ENCODE results near the gene LDLRAP1.

LDLRAP1 gene

GRCh38 chr1:25556132-25556670 is 12.8 kb downstream of the LDLRAP1 start:
- no peak for DNase-seq (ENCODE audit: low read depth)
- no peak overlapping the region for H3K4me3 ChIP-seq (replicated peaks; ENCODE audit: low read depth, low read length)
- TF ChIP-seq, protein P1, sequence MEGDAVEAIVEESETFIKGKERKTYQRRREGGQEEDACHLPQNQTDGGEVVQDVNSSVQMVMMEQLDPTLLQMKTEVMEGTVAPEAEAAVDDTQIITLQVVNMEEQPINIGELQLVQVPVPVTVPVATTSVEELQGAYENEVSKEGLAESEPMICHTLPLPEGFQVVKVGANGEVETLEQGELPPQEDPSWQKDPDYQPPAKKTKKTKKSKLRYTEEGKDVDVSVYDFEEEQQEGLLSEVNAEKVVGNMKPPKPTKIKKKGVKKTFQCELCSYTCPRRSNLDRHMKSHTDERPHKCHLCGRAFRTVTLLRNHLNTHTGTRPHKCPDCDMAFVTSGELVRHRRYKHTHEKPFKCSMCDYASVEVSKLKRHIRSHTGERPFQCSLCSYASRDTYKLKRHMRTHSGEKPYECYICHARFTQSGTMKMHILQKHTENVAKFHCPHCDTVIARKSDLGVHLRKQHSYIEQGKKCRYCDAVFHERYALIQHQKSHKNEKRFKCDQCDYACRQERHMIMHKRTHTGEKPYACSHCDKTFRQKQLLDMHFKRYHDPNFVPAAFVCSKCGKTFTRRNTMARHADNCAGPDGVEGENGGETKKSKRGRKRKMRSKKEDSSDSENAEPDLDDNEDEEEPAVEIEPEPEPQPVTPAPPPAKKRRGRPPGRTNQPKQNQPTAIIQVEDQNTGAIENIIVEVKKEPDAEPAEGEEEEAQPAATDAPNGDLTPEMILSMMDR (IDR thresholded peaks at IDR 0.05; ENCODE audit: low read length, missing control alignments) = no peak

GRCh38 chr1:25556791-25557476 is 13.5 kb downstream of the LDLRAP1 start:
- TF ChIP-seq, protein P1 (IDR thresholded peaks at IDR 0.05; ENCODE audit: low read length, missing control alignments) = no peak
- no peak overlapping the region for H3K4me3 ChIP-seq (replicated peaks; ENCODE audit: low read depth, low read length)
- peak; percentile 55 for DNase-seq (ENCODE audit: low read depth)

DNA sequence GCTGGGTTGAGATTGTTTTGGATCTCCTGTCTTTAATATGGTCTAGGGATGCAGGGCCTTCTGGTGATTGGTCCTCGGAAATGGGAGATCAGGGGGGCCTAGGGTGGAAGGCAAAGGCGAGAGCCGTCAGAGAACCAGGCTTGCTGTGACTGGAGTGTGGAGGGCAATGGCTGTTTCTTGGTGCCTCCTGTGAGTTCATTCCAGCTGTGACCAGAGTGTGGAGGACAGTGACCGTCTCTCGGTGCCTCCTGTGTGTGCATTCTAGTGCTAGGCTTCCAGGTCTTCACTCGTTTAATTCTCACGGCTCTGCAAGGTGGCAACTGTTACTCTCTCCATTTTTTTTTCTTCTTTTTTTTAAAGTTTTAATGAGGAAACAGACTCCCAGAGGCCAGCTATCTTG is 14.1 kb downstream of the LDLRAP1 start:
- H3K4me3 ChIP-seq (replicated peaks; ENCODE audit: low read depth, low read length) = no peak overlapping the region
- no peak for DNase-seq (ENCODE audit: low read depth)
- TF ChIP-seq, protein P1 (IDR thresholded peaks at IDR 0.05; ENCODE audit: low read length, missing control alignments) = no peak

DNA sequence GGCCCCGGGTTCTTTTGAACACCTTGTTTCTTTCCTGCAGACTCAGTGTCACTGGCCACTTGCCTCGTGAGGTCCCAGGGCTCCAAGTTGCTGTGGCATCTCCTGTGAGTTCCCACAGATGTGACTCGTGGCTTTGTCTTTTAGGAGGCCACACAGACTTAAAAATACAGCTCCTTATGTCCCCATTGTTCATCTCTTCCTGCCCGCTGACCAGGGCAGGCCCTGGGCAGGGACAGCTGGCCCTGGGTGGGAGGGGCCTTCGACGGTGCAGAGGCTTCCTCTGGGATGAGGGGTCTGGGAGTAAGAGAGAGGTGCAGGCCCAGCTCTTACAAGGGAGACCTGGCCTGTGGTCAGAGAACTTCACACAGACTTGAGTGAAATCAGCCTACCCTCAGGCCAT is 15.6 kb downstream of the LDLRAP1 start:
- no peak overlapping the region for H3K4me3 ChIP-seq (replicated peaks; ENCODE audit: low read depth, low read length)
- no peak for DNase-seq (ENCODE audit: low read depth)
- TF ChIP-seq, protein P1 (IDR thresholded peaks at IDR 0.05; ENCODE audit: low read length, missing control alignments) = no peak

- H3K4me3 ChIP-seq (replicated peaks; ENCODE audit: low read depth, low read length) = no peak overlapping the region
- DNase-seq (ENCODE audit: low read depth) = no peak
- TF ChIP-seq, protein P1 (IDR thresholded peaks at IDR 0.05; ENCODE audit: low read length, missing control alignments) = no peak
Measured at GRCh38 chr1:25560001-25560400, 16.6 kb downstream of the LDLRAP1 start.

GRCh38 chr1:25560788-25561187 is 17.4 kb downstream of the LDLRAP1 start:
- no peak overlapping the region for H3K4me3 ChIP-seq (replicated peaks; ENCODE audit: low read depth, low read length)
- no peak for DNase-seq (ENCODE audit: low read depth)
- TF ChIP-seq, protein P1 (IDR thresholded peaks at IDR 0.05; ENCODE audit: low read length, missing control alignments) = no peak
